GM12878 (cell line): Measurements from ENCODE around the gene CDC25C.

Experiments used
- BHLHE40 ChIP-seq, 2 experiments: fragments of 450-650 bp in 1 of 2; IDR thresholded peaks; 2 replicates each; pipeline ENCODE4 v1.6.1; 2011 to 2017; ENCODE audit warnings: low read depth in 2 of 2, borderline replicate concordance in 1 of 2, improper control_type of control experiment in 1 of 2, low read length in 1 of 2, mild to moderate bottlenecking in 1 of 2
- CREB1 ChIP-seq: IDR thresholded peaks from 2 replicates; pipeline ENCODE4 v1.6.1; 2012; ENCODE audit warnings: low read depth, mild to moderate bottlenecking, inconsistent platforms
- CTCF ChIP-seq, 3 experiments: IDR thresholded peaks in 2 of 3; conservative IDR thresholded peaks in 1 of 3; 2 replicates each; pipeline ENCODE4 v1.5.1; 2011; ENCODE audit warnings: low read depth in 3 of 3, low read length in 3 of 3, mild to moderate bottlenecking in 3 of 3, control low read depth in 2 of 3, moderate library complexity in 2 of 3, inconsistent platforms in 1 of 3, mixed read lengths in 1 of 3; ENCODE audit not compliant: control insufficient read depth in 2 of 3, insufficient read depth in 1 of 3; ENCODE audit errors: extremely low read depth in 1 of 3
- POLR2AphosphoS5 ChIP-seq: IDR thresholded peaks from 2 replicates; pipeline ENCODE4 v1.6.1; 2011; ENCODE audit warnings: mild to moderate bottlenecking, low read length, inconsistent platforms
- SMAD1 ChIP-seq: fragments of 450-650 bp; IDR thresholded peaks from 2 replicates; pipeline ENCODE4 v1.6.1; 2018; ENCODE audit warnings: mild to moderate bottlenecking, low read depth; ENCODE audit not compliant: partially characterized antibody
- SUZ12 ChIP-seq: fragments of 200-600 bp; sonication (generic); IDR thresholded peaks from one replicate; pipeline ENCODE4 v1.6.1; 2018; ENCODE audit warnings: antibody characterized with exemption, mild to moderate bottlenecking; ENCODE audit not compliant: unreplicated experiment

- TF ChIP-seq SUZ12 (no peak), POLR2AphosphoS5 (no peak), CTCF (IDR thresholded peaks at IDR 0.05 in 2 of 3, conservative IDR thresholded peaks at IDR 0.05 in 1 of 3; ENCODE audit: control insufficient read depth in 2 of 3, extremely low read depth in 1 of 3, insufficient read depth in 1 of 3, low read depth in 3 of 3, low read length in 3 of 3) (no peak), SMAD1 (no peak), BHLHE40 (IDR thresholded peaks at IDR 0.05; ENCODE audit: borderline replicate concordance in 1 of 2, low read depth in 2 of 2, low read length in 1 of 2) (no peak), CREB1 (no peak)
Observed at GRCh38 chr5:138273834-138274188, 57.8 kb downstream of the CDC25C start.
